GM23248 (cell line): ENCODE results near the gene MBNL1. TPM values are rescaled to one million over a fixed set of nuclear protein-coding genes. Genes with fewer than 3 reads are reported as not detected.

Source experiments
- DNase-seq: peaks from one replicate; pipeline ENCODE4 v3.0.0-alpha.2; 2015
- H2AFZ ChIP-seq: fragments of 200-600 bp; sonication (generic); 2 replicates; pipeline ENCODE4 v1.6.1; 2016; ENCODE audit warnings: antibody characterized with exemption
- H3F3A ChIP-seq: fragments of 200-600 bp; sonication (generic); 2 replicates; pipeline ENCODE4 v1.6.1; 2016; ENCODE audit warnings: mild to moderate bottlenecking, antibody characterized with exemption, mixed run types; ENCODE audit not compliant: insufficient read depth
- H3K27ac ChIP-seq: fragments of 200-600 bp; sonication (generic); 2 replicates; pipeline ENCODE4 v1.5.1; 2016; ENCODE audit warnings: mild to moderate bottlenecking
- H3K27me3 ChIP-seq: fragments of 200-600 bp; sonication (generic); replicated peaks from 2 replicates; pipeline ENCODE4 v1.6.1; 2016; ENCODE audit warnings: mild to moderate bottlenecking; ENCODE audit not compliant: insufficient read depth
- H3K36me3 ChIP-seq: fragments of 200-600 bp; sonication (generic); 2 replicates; pipeline ENCODE4 v1.6.1; 2016; ENCODE audit warnings: low read depth, mild to moderate bottlenecking
- H3K4me1 ChIP-seq: fragments of 200-600 bp; sonication (generic); 2 replicates; pipeline ENCODE4 v1.6.1; 2016; ENCODE audit warnings: mild to moderate bottlenecking; ENCODE audit not compliant: insufficient read depth
- H3K4me2 ChIP-seq: fragments of 200-600 bp; sonication (generic); one replicate; pipeline ENCODE4 v1.6.1; 2016; ENCODE audit warnings: mild to moderate bottlenecking; ENCODE audit not compliant: unreplicated experiment
- H3K4me3 ChIP-seq: fragments of 200-600 bp; sonication (generic); 2 replicates; pipeline ENCODE4 v1.5.1; 2016; ENCODE audit warnings: mild to moderate bottlenecking
- H3K79me2 ChIP-seq: fragments of 200-600 bp; sonication (generic); 2 replicates; pipeline ENCODE4 v1.6.1; 2016; ENCODE audit warnings: mild to moderate bottlenecking; ENCODE audit not compliant: insufficient read depth
- H3K9ac ChIP-seq: fragments of 200-600 bp; sonication (generic); 2 replicates; pipeline ENCODE4 v1.6.1; 2016; ENCODE audit warnings: mild to moderate bottlenecking
- H3K9me2 ChIP-seq: fragments of 200-600 bp; sonication (generic); 2 replicates; pipeline ENCODE4 v1.6.1; 2016; ENCODE audit warnings: mixed run types, mild to moderate bottlenecking, moderate library complexity; ENCODE audit not compliant: insufficient read depth
- H3K9me3 ChIP-seq: fragments of 200-600 bp; sonication (generic); one replicate; pipeline ENCODE4 v1.6.1; 2017; ENCODE audit warnings: low read depth
- H4K20me1 ChIP-seq: fragments of 200-600 bp; sonication (generic); 2 replicates; pipeline ENCODE4 v1.6.0; 2016; ENCODE audit not compliant: insufficient read depth
- EZH2 ChIP-seq: fragments of 200-600 bp; sonication (generic); IDR thresholded peaks from 2 replicates; pipeline ENCODE4 v1.6.1; 2018; ENCODE audit warnings: antibody characterized with exemption, mild to moderate bottlenecking; ENCODE audit not compliant: insufficient read depth, poor library complexity, severe bottlenecking
- EZH2phosphoT487 ChIP-seq: fragments of 200-600 bp; sonication (generic); IDR thresholded peaks from 2 replicates; pipeline ENCODE4 v1.6.1; 2018; ENCODE audit warnings: antibody characterized with exemption, moderate library complexity, mild to moderate bottlenecking, low read depth; ENCODE audit not compliant: insufficient read depth
- WGBS, 2 experiments: methylation state at CpG; one replicate each; pipeline ENCODE4 v1.1.6; 2015 to 2017; ENCODE audit warnings: low lambda C conversion rate in 2 of 2, low coverage in 1 of 2; ENCODE audit errors: missing lambda C conversion rate in 2 of 2; 5-methylcytosine and 5-hydroxymethylcytosine counted together
- in situ Hi-C: fragments of 300-500 bp; cut with MboI; formaldehyde crosslinking; loops from 2 replicates; pipeline ENCODE4 v1.15.0; 2020
- polyA plus RNA-seq: library from polyadenylated mRNA; unstranded; fragments of >200 nt; fragmentation: Nextera tagmentation; extraction: Ambion mirVana; gene quantifications from 2 replicates; pipeline ENCODE4 v1.2.1, GENCODE V29; 2016
- total RNA-seq: library from RNA; depleted of rRNA; stranded (reverse); fragments of >200 nt; shearing (Covaris generic); gene quantifications from 2 replicates; pipeline ENCODE4 v1.2.3, GENCODE V29; 2014

The MBNL1 gene
- total and polyA plus RNA-seq, 2 experiments from 2014 or later: 89.5 to 262 TPM

GRCh38 chr3:152225201-152225600 lies 43.5 kb upstream of the MBNL1 start:
- TF ChIP-seq EZH2 (no peak), EZH2phosphoT487 (no peak)
- no peak for DNase-seq
- Histone ChIP-seq H4K20me1 (no peaks in the 10 kb centered on the region), H3K79me2 (no peaks in the 10 kb centered on the region), H3K4me3 (no peak overlapping the region), H3K9ac (no peak overlapping the region), H3K9me2 (no peaks in the 10 kb centered on the region), H3K9me3 (no peaks in the 10 kb centered on the region), H2AFZ (no peak overlapping the region), H3K4me2 (no peak overlapping the region), H3K27ac (no peak overlapping the region), H3K4me1 (peaks cover 26% of the 10 kb centered on the region), H3K27me3 (no peaks in the 10 kb centered on the region), H3F3A (peaks cover 12% of the 10 kb centered on the region), H3K36me3 (no peaks in the 10 kb centered on the region)
- 38 to 47% methylated on average over 2 of the region's 2 CpGs for WGBS, 2 experiments
- in situ Hi-C loops: no loop called here

DNA sequence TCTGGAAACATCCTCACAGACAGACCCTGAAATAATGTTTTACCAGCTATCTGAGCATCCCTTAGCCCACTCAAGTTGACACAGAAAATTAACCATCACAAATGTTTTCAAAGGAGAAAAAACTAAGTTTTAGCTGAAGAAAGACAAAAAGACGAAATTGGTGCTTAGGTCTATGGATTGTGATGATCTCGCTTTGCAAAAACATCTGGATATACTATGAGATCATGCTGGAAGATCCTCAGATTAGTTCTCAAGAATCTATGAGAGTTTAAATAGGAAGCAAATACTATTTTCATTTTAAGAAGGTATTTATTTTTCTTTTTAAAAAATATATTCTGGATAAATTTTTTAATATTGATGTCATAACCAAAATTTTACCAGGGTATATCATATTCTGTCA lies 42.6 kb upstream of the MBNL1 start:
- Histone ChIP-seq H3K27me3 (no peaks in the 10 kb centered on the region), H3K79me2 (no peaks in the 10 kb centered on the region), H3K9me3 (no peaks in the 10 kb centered on the region), H3K4me3 (no peak overlapping the region), H3K9me2 (no peaks in the 10 kb centered on the region), H3K9ac (no peak overlapping the region), H3K36me3 (no peaks in the 10 kb centered on the region), H3K4me2 (no peak overlapping the region), H3F3A (peaks cover 12% of the 10 kb centered on the region), H3K4me1 (peaks cover 25% of the 10 kb centered on the region), H2AFZ (no peak overlapping the region), H4K20me1 (no peaks in the 10 kb centered on the region), H3K27ac (no peak overlapping the region)
- in situ Hi-C loops: no loop called here
- WGBS, 2 experiments: 57 to 65% methylated on average over 2 of the region's 2 CpGs
- peak; percentile 41 for DNase-seq
- TF ChIP-seq EZH2phosphoT487 (no peak), EZH2 (no peak)

- no peak overlapping the region for H3K27ac ChIP-seq
- 84 to 88% methylated on average over 2 of the region's 2 CpGs for WGBS, 2 experiments
Measured at GRCh38 chr3:152227027-152227426, 41.7 kb upstream of the MBNL1 start.

DNA sequence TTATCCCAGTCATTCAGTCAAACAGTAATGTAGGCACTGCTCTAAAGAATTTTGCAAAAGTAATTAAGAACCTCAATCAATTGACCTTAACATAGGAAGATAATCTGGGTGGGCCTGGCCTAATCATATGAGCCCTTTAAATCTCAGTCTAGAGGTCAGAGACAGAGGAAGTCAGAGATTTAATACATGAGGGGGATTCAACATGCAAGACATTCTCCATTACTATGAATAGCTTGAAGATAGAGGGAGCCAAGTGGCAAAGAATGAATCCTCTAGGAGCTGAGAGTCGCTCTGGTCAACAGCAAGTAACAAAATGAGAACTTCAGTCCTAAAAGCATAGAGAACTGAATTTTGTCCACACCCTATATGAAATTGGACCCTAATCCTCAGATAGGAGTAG lies 39.0 kb upstream of the MBNL1 start:
- H3K79me2 ChIP-seq: no peaks in the 10 kb centered on the region
- H3K4me1 ChIP-seq: peaks cover 9% of the 10 kb centered on the region; the same call in 1 of the 2 replicates
- no peak for TF ChIP-seq EZH2
- no peak for TF ChIP-seq EZH2phosphoT487
- no peak overlapping the region for H3K4me2 ChIP-seq
- no peaks in the 10 kb centered on the region for H3K9me3 ChIP-seq
- H2AFZ ChIP-seq: no peak overlapping the region
- H4K20me1 ChIP-seq: no peaks in the 10 kb centered on the region
- H3K27me3 ChIP-seq: no peaks in the 10 kb centered on the region
- WGBS, 2 experiments: 100% methylated on average over 1 of the region's 1 CpG
- H3K9me2 ChIP-seq: no peaks in the 10 kb centered on the region
- no peaks in the 10 kb centered on the region for H3K36me3 ChIP-seq
- DNase-seq: no peak
- in situ Hi-C loops: no loop called here
- H3K4me3 ChIP-seq: no peak overlapping the region
- no peaks in the 10 kb centered on the region for H3F3A ChIP-seq
- no peak overlapping the region for H3K27ac ChIP-seq
- H3K9ac ChIP-seq: no peak overlapping the region

More at GRCh38 chr3:152227027-152227426, 41.7 kb upstream of the MBNL1 start:
- in situ Hi-C loops: no loop called here
- no peaks in the 10 kb centered on the region for H3K9me2 ChIP-seq
- no peaks in the 10 kb centered on the region for H3K36me3 ChIP-seq
- peak; percentile 39 for DNase-seq
- no peak overlapping the region for H3K4me2 ChIP-seq
- H3K9me3 ChIP-seq: no peaks in the 10 kb centered on the region
- no peaks in the 10 kb centered on the region for H3K79me2 ChIP-seq
- peaks cover 16% of the 10 kb centered on the region for H3K4me1 ChIP-seq
- H2AFZ ChIP-seq: no peak overlapping the region
- H3K27me3 ChIP-seq: no peaks in the 10 kb centered on the region
- H3K4me3 ChIP-seq: no peak overlapping the region
- H3K9ac ChIP-seq: no peak overlapping the region
- H4K20me1 ChIP-seq: no peaks in the 10 kb centered on the region
- H3F3A ChIP-seq: peaks cover 7% of the 10 kb centered on the region
- TF ChIP-seq EZH2 (no peak), EZH2phosphoT487 (no peak)

DNA sequence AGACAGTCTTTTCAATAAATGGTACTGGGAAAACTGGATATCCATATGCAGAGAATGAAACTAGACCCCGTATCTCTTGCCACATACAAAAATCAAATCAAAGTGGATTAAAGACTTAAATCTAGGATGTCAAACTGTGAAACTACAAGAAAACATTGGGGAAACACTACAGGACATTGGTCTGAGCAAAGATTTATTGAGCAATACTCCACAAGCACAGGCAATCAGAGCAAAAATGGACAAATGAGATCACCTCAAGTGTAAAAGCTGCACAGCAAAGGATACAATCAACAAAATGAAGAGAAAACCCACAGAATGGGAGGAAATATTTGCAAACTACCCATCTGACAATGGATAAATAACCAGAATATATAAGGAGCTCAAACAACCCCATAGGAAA lies 38.4 kb upstream of the MBNL1 start:
- H3K27me3 ChIP-seq: no peaks in the 10 kb centered on the region
- H3K4me3 ChIP-seq: no peak overlapping the region
- WGBS, 2 experiments: 83 to 90% methylated on average over 1 of the region's 1 CpG
- H3K4me1 ChIP-seq: peaks cover 7% of the 10 kb centered on the region
- no peaks in the 10 kb centered on the region for H3K9me3 ChIP-seq
- no peaks in the 10 kb centered on the region for H3K79me2 ChIP-seq
- no peaks in the 10 kb centered on the region for H4K20me1 ChIP-seq
- no peak overlapping the region for H2AFZ ChIP-seq
- TF ChIP-seq EZH2: no peak
- no peak for TF ChIP-seq EZH2phosphoT487
- in situ Hi-C loops: no loop called here
- no peaks in the 10 kb centered on the region for H3K36me3 ChIP-seq
- H3K9me2 ChIP-seq: no peaks in the 10 kb centered on the region
- H3K4me2 ChIP-seq: no peak overlapping the region
- no peak overlapping the region for H3K27ac ChIP-seq
- no peaks in the 10 kb centered on the region for H3F3A ChIP-seq
- no peak overlapping the region for H3K9ac ChIP-seq
- DNase-seq: no peak
